Caco-2 (cell line): Measurements from ENCODE around the gene PKP2. TPM values are rescaled to one million over a fixed set of nuclear protein-coding genes. Genes with fewer than 3 reads are reported as not detected.

ENCODE experiments used
- BruUV-seq: library from RNA; stranded (reverse); fragments of 400-500 nt; replicated peaks from 2 replicates; lab custom pipeline; 2021; lab: Mats Ljungman, UMichigan
- CTCF ChIA-PET: fragments of 300-600 bp; sonication (Branson Sonifier 250); formaldehyde crosslinking; loops from one replicate; lab custom pipeline; 2022; ENCODE audit warnings: antibody characterized with exemption; lab: Charles Lee
- POLR2A ChIA-PET: fragments of 300-600 bp; sonication (Branson Sonifier 250); formaldehyde crosslinking; loops from one replicate; lab custom pipeline; 2022; ENCODE audit warnings: antibody characterized with exemption; lab: Charles Lee
- DNase-seq, 2 experiments: peaks; one replicate each; pipeline versions ENCODE4 v3.0.0 to v3.0.0-alpha.2; 2020 to 2022
- H3K27me3 ChIP-seq: replicated peaks from 2 replicates; pipeline ENCODE4 v1.6.0; 2011; ENCODE audit warnings: low read length; ENCODE audit not compliant: control insufficient read depth, insufficient read depth
- H3K36me3 ChIP-seq: 2 replicates; pipeline ENCODE4 v1.5.1; 2011; ENCODE audit warnings: low read length; ENCODE audit not compliant: control insufficient read depth, insufficient read depth
- H3K4me1 ChIP-seq: fragments of 250-450 bp; sonication (Bioruptor Pico); 2 replicates; pipeline ENCODE4 v1.5.1; 2020; ENCODE audit warnings: mild to moderate bottlenecking
- H3K4me3 ChIP-seq: 2 replicates; pipeline ENCODE4 v1.5.1; 2011; ENCODE audit warnings: low read depth, mild to moderate bottlenecking, control low read depth, low read length
- H3K9me3 ChIP-seq: fragments of 250-450 bp; sonication (Bioruptor Pico); 2 replicates; pipeline ENCODE4 v1.5.1; 2020; ENCODE audit warnings: mild to moderate bottlenecking, moderate library complexity
- H3K27ac Mint-ChIP-seq: one replicate; pipeline ENCODE4 v1.8.0; 2022; ENCODE audit warnings: mixed read lengths; ENCODE audit not compliant: unreplicated experiment
- H3K27me3 Mint-ChIP-seq: one replicate; pipeline ENCODE4 v1.8.0; 2022; ENCODE audit warnings: mixed read lengths; ENCODE audit not compliant: insufficient read depth, unreplicated experiment
- H3K36me3 Mint-ChIP-seq: one replicate; pipeline ENCODE4 v1.8.0; 2022; ENCODE audit warnings: mild to moderate bottlenecking, mixed read lengths; ENCODE audit not compliant: insufficient read depth, unreplicated experiment
- H3K4me1 Mint-ChIP-seq: one replicate; pipeline ENCODE4 v1.8.0; 2022; ENCODE audit warnings: low read depth, mixed read lengths; ENCODE audit not compliant: unreplicated experiment
- H3K4me3 Mint-ChIP-seq: one replicate; pipeline ENCODE4 v1.8.0; 2022; ENCODE audit warnings: mild to moderate bottlenecking, moderate library complexity, mixed read lengths; ENCODE audit not compliant: unreplicated experiment
- H3K9me3 Mint-ChIP-seq: one replicate; pipeline ENCODE4 v1.8.0; 2022; ENCODE audit warnings: mixed read lengths; ENCODE audit not compliant: unreplicated experiment
- CTCF ChIP-seq, 2 experiments: fragments of 200-600 bp in 1 of 2; IDR thresholded peaks; 1 replicate in 1 of 2; 2 replicates in 1 of 2; pipeline versions ENCODE4 v1.5.1 to v1.8.0; 2011 to 2022; ENCODE audit warnings: antibody characterized with exemption in 1 of 2, control low read depth in 1 of 2, inconsistent platforms in 1 of 2, low read depth in 1 of 2, low read length in 1 of 2, mild to moderate bottlenecking in 1 of 2, moderate library complexity in 1 of 2; ENCODE audit not compliant: insufficient read depth in 1 of 2, severe bottlenecking in 1 of 2, unreplicated experiment in 1 of 2
- intact Hi-C: fragments of 100-400 bp; cut with micrococcal nuclease; formaldehyde crosslinking; loops from one replicate; pipeline ENCODE4 v1.10.0; 2022; ENCODE audit not compliant: unreplicated experiment
- total RNA-seq: library from RNA; stranded (reverse); gene quantifications from 2 replicates; pipeline ENCODE4 v1.2.3, GENCODE V29; 2022

The PKP2 gene
- total RNA-seq, 1 experiment from 2014 or later, result 249 TPM

- Histone ChIP-seq H3K9me3 (no peaks in the 10 kb centered on the region), H3K36me3 (no peaks in the 10 kb centered on the region), H3K27me3 (no peaks in the 10 kb centered on the region), H3K4me3 (no peak overlapping the region), H3K4me1 (no peaks in the 10 kb centered on the region)
- intact Hi-C loops, result no loop called here
- no TSS peak for BruUV-seq
- Mint-ChIP-seq H3K4me1 (no peaks in the 10 kb centered on the region), H3K27ac (no peak overlapping the region), H3K4me3 (no peak overlapping the region), H3K9me3 (peaks cover 1% of the 10 kb centered on the region), H3K27me3 (no peaks in the 10 kb centered on the region), H3K36me3 (no peaks in the 10 kb centered on the region)
- no peak for DNase-seq
- POLR2A ChIA-PET, result no interaction called here
- CTCF ChIA-PET, result no interaction called here
- no peak for TF ChIP-seq CTCF (IDR thresholded peaks at IDR 0.05; ENCODE audit: insufficient read depth in 1 of 2, low read depth in 1 of 2, low read length in 1 of 2, severe bottlenecking in 1 of 2, unreplicated experiment in 1 of 2)
Measured at GRCh38 chr12:32926963-32927362, 30.4 kb upstream of the PKP2 start.

GRCh38 chr12:32926356-32926755, 29.8 kb upstream of the PKP2 start:
- no peaks in the 10 kb centered on the region for H3K4me1 Mint-ChIP-seq

GRCh38 chr12:32922546-32923297, 26.1 kb upstream of the PKP2 start:
- no peak for TF ChIP-seq CTCF (IDR thresholded peaks at IDR 0.05; ENCODE audit: insufficient read depth in 1 of 2, low read depth in 1 of 2, low read length in 1 of 2, severe bottlenecking in 1 of 2, unreplicated experiment in 1 of 2)
- no peak overlapping the region for H3K4me3 ChIP-seq
- BruUV-seq, result no TSS peak
- intact Hi-C loops, result no loop called here
- Mint-ChIP-seq H3K9me3 (no peaks in the 10 kb centered on the region), H3K36me3 (no peaks in the 10 kb centered on the region), H3K27ac (no peak overlapping the region), H3K4me3 (no peak overlapping the region), H3K27me3 (no peaks in the 10 kb centered on the region), H3K4me1 (no peaks in the 10 kb centered on the region)
- H3K9me3 ChIP-seq, result no peaks in the 10 kb centered on the region
- no peaks in the 10 kb centered on the region for H3K4me1 ChIP-seq
- DNase-seq, result no peak
- H3K27me3 ChIP-seq, result no peaks in the 10 kb centered on the region
- H3K36me3 ChIP-seq, result no peaks in the 10 kb centered on the region
- ChIA-PET CTCF (interaction anchor here (1.0 kb wide), 1 partner anchor 167 kb away, joined by 4 read pairs; the partner anchor contains the start of gene YARS2), POLR2A (no interaction called here)

More at GRCh38 chr12:32926356-32926755, 29.8 kb upstream of the PKP2 start:
- no peaks in the 10 kb centered on the region for H3K36me3 Mint-ChIP-seq
- Histone ChIP-seq H3K9me3 (no peaks in the 10 kb centered on the region), H3K27me3 (no peaks in the 10 kb centered on the region), H3K4me1 (no peaks in the 10 kb centered on the region), H3K36me3 (no peaks in the 10 kb centered on the region), H3K4me3 (no peak overlapping the region)
- BruUV-seq, result no TSS peak
- H3K27me3 Mint-ChIP-seq, result no peaks in the 10 kb centered on the region
- H3K4me3 Mint-ChIP-seq, result no peak overlapping the region
- no peak for DNase-seq
- H3K27ac Mint-ChIP-seq, result no peak overlapping the region
- ChIA-PET CTCF (no interaction called here), POLR2A (no interaction called here)
- no peak for TF ChIP-seq CTCF (IDR thresholded peaks at IDR 0.05; ENCODE audit: insufficient read depth in 1 of 2, low read depth in 1 of 2, low read length in 1 of 2, severe bottlenecking in 1 of 2, unreplicated experiment in 1 of 2)
- intact Hi-C loops, result no loop called here
- no peaks in the 10 kb centered on the region for H3K9me3 Mint-ChIP-seq
